Activated CD8-positive, alpha-beta memory T cell treated with anti-CD3 and anti-CD28 coated beads, Interleukin-2, amount 50 U/mL, for 24 hours (primary cell): ENCODE measurements around the gene SEC14L2.
A peak's percentile ranks its signal among the peaks of the same experiment; 100 is the strongest.
"Not testable (repeated sequence)": the region's sequence is repeated elsewhere in the genome, so short reads cannot be mapped to it uniquely, and the experiment has no call there.

Experiments
- DNase-seq: peaks from one replicate; pipeline ENCODE4 v3.0.0-alpha.2; 2020; ENCODE audit errors: extremely low read depth

SEC14L2 gene

DNA sequence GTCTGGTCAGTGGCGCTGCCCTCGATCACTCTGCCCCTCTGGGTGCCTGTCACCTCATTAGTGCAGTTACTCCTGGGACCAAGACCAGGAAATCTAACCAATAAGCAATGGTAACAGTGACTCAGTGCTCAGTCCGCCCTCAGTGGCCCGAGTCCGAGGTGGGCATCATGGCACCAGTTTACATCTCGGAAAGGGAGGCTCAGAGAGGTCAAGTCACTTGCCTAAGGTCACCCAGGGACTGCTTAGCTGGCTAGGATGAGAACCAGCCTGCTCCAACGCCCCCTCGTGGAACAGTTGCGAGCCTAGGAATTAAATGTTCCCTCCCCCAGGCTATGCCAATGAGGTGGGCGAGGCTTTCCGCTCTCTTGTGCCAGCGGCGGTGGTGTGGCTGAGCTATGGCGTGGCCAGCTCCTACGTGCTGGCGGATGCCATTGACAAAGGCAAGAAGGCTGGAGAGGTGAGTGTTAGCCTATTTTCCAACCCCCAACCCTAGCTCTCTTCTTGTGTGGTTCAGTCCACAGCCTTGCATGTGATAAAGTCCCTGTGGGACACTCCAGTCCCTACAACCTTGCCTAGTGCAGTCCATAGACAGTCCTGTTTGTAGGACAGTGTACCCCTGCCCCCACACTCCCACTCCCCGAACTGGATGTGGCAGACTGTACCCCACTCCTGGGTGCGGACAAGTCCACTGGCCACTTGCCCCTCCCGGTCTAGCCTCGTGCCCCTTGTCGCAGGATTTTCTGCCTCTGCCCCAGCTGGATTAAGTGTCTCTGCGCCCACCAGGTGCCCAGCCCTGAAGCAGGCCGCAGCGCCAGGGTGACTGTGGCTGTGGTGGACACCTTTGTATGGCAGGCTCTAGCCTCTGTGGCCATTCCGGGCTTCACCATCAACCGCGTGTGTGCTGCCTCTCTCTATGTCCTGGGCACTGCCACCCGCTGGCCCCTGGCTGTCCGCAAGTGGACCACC lies 29.9 kb downstream of the SEC14L2 start:
- DNase-seq: peak; percentile 74

DNA sequence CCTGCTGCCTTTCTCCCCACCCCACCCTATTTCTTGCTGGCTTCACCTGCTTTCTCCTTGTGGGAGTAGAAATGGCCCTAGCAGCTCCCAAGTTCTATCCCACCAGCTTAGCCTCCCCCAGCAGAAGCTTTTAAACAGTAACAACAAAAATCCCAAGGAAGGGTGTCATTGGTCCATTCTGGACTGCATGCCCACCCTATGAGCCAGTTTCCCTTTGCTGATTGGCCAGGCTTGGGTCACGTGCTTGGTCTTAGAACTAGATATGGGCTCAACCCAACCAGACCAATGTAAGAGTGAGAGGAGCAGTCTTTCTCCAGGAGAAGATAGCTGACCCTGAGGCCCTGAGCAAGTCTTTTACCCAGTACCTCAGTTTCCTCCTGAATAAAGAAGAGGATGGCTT lies 31.1 kb downstream of the SEC14L2 start:
- DNase-seq: no peak

DNA sequence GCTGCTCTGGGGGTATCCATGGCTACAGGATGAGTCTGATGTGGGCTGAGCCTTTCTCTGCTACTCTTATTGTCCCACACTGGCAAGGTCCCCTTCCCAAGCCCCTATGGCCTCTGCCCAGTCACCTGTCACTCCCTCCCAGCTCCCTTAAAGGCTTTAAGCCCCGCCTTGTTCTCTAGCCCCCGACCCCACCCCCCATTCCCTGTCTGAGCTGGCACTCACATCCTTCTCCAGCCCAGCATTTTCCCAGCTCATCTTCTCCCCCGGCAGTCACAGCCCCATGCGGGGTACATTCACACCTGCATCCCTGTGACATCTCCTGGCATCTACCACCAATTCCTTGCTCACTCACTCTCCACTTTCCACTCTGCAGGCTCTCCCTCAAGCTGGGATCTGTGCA lies 33.1 kb downstream of the SEC14L2 start:
- no peak for DNase-seq

DNA sequence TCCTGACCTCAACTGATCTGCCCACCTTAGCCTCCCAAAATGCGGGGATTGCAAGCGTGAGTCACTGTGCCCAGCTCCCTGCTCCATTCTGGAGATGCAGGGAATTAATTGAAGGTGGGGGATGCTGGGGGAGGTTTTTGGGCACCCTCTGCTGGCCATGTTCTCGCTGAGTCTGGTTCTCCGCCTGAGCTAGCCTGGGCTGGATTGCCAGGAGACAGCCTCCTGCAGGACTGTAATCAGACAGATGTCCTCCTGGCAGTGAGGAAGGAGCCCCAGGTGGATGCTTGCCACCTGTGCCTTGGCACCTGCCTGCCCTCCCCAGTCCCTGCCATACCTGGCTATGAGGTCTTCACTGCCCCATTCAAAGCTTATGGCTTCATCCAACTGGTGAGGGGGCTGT lies 34.1 kb downstream of the SEC14L2 start:
- DNase-seq: no peak

DNA sequence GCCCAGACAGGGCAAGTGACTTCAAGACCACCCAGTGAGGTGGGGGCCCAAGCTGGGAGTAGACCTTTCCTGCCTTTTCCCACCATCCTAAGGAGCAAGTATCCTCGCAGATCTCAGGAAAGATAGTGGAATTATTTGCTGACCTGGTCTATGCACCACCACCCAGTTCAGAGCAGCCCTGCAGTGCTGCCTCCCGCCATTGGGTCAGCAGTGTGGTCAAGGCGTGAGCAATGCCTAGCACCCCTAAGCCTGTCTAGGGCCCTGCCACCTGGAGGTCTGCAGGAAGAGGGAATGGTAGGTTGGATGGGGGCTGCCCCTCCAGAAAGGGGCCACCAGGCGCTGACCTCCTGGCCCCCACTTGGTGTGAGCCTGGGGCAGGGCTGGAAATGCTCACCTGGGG lies 35.3 kb downstream of the SEC14L2 start:
- DNase-seq: no peak

DNA sequence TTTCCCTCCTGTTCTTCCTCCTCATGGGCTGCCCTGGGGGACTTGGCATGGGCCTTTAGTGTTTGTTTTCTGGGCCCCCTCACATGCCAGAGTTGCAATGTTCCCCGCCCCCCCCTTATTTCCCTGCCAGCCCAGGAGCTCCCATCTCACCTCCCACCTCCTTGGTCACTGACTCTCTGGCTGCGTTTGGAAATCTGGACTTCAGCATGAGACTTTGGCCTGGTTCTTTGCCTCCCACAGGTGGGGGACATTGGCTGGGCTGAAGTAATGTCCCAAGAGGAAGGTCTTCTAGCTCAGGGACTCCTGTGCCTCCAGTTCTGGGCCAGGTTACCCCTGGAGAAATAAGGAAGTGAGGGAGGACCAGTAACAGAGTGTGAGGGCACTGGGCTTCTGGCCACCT lies 35.7 kb downstream of the SEC14L2 start:
- DNase-seq: no peak

DNA sequence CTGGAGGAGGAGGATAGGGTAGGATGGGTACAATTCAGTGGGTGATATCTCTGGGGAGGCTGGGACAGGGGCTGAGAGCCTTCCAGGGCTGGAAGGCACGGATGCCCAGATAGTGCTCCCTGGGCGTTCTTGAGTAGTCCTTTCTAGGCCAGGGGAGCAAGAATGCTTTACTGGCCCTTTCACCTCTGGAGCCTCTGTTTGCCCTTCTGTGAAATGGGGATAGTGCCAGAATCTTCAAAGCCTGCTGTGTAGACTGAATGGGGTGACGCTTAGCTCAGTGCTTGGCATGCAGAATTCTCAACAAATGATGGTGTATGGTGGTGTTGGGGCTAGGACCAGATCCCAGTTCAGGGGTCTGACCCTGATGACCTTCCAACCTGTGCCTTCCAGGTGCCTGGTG lies 36.4 kb downstream of the SEC14L2 start:
- DNase-seq: no peak

DNA sequence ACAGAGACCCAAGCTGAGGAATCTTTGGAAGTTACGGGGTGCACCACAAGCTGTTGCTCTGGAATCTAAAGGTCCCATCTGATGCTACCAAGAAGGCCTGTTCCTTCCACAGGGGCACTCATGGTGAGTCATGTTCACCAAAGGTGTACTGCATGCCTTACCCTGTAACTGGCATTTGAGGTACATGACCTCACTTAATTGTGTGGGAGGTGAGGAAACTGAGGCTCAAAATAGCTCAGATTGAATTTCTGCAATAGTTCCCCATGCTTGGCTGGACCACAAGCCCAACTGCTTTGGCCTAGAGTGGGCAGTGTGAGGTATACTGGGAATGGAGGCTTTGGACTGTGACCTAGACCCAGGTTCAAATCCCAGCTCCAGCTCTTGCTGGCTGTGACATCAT lies 37.0 kb downstream of the SEC14L2 start:
- no peak for DNase-seq

DNA sequence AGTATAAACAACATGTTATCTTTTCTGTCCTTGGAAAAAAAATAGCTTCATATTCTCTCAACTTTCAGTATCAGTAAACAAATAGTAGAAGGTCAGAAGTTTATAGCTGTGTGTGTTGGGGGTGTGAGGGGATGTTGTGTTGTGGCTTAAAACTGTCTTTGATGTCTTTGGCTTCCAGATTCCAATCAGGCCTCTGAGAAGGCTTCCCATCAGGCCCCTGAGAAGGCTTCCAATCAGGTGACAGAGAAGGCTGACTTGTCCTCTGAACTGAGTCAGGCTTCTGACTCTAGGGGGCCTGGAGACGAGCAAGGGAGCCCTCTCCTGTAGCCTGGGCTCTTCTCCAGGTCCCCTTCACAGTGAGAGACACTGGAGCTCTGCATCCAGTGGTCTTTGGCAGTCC lies 38.0 kb downstream of the SEC14L2 start:
- DNase-seq: no peak

DNA sequence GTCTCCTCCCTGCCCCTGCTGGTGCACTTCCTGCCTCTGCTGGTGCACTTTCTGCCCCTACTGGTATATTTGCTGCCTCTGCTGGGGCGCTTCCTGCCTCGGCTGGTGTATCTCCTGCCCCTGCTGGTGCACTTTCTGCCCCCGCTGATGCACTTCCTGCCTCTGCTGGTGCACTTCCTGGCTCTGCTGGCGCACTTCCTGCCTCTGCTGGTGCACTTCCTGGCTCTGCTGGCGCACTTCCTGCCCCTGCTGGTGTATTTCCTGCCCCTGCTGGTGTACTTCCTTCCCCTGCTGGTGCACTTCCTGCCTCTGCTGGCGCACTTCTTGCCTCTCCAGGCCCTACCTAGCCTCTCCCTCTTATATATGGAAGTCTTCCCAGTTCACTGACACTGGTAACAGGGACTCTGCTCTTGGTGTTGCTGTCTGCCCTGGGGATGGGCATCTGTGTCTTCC lies 38.9 kb downstream of the SEC14L2 start:
- peak; percentile 57 for DNase-seq

DNA sequence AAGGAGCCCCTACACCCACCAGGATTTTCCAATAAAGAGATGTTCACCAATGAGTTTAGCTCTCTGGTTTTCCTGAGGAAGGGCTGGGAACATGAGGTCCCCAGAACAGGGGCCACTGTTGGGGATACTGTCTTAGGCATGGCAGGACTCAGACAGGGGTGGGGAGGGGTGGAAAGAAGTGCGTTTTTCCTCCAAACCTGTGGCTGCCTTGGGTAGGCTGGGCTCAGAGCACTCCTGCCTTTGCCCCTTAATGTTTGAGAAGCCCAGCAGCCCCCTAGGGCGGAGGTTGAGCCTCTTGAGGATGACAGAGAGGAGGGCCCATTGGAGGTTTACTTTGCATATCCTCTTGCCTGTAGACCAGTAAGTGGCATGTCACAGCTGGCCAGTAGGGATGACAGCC lies 39.4 kb downstream of the SEC14L2 start:
- no peak for DNase-seq

DNA sequence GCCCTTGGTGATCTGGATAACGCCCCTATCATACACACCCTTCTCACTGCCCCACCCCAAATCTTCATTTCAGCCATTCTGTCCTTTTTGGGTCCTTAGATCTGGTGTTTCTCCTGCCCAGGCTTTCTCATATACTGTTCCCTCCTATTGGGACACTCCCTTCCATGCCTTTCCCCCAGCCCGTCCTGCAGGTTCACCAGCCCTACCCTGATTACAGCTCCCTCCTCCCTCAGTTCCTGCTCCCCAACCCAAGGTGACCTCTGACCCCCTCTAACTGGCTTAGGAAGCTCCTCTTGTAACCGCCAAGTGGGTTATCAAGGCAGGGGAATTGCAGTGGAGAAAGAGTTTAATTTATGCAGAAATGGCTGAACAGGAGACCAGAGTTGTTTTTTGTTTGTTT lies 41.7 kb downstream of the SEC14L2 start:
- no peak for DNase-seq

DNA sequence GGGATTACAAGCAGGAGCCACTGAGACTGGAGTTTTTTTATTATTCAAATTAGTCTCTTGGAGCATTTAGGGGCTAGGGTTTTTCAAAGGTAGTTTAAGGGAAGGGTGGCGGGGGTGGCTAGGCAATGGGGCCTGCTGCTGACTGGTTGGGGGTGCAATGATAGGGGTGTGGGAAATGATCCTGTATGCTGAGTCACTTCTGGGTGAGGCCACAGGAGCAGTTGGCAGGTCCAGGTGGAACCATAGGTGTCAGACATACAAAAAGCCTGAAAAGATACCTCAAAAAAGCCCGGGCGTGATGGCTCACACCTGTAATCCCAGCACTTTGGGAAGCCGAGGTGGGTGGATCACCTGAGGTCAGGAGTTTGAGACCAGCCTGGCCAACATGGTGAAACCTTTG lies 42.4 kb downstream of the SEC14L2 start:
- DNase-seq: no peak

DNA sequence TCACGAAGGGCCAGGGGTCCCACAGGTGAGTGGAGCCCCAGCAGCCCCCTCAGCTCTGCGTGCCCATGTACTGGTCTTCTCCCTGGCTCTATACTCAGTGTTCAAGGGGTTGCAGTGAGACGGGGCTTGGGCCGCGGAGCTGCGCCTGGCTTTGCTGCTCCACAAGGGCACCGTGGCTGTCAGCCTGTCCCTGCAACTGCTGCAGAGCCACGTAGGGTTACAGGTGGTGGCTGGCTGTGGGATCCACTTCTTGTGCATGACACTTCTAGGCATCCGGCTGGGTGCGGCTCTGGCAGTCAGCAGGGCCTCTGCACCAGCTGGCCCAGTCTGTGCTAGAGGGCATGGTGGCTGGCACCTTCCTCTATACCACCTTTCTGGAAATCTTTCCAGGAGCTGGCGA lies 43.0 kb downstream of the SEC14L2 start:
- DNase-seq: no peak

DNA sequence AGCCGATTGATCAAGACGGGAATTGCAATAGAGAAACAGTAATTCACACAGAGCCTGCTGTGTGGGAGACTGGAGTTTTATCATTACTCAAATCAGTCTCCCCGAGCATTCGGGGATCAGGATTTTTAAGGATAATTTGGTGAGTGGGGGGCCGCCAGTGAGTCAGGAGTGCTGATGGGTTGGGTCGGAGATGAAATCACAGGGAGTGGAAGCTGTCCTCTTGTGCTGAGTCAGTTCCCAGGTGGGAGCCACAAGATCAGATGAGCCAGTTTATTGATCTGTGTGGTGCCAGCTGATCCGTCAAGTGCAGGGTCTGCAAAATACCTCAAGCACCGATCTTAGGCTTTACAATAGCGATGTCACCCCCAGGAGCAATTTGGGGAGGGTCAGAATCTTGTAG lies 44.3 kb downstream of the SEC14L2 start:
- no peak for DNase-seq

DNA sequence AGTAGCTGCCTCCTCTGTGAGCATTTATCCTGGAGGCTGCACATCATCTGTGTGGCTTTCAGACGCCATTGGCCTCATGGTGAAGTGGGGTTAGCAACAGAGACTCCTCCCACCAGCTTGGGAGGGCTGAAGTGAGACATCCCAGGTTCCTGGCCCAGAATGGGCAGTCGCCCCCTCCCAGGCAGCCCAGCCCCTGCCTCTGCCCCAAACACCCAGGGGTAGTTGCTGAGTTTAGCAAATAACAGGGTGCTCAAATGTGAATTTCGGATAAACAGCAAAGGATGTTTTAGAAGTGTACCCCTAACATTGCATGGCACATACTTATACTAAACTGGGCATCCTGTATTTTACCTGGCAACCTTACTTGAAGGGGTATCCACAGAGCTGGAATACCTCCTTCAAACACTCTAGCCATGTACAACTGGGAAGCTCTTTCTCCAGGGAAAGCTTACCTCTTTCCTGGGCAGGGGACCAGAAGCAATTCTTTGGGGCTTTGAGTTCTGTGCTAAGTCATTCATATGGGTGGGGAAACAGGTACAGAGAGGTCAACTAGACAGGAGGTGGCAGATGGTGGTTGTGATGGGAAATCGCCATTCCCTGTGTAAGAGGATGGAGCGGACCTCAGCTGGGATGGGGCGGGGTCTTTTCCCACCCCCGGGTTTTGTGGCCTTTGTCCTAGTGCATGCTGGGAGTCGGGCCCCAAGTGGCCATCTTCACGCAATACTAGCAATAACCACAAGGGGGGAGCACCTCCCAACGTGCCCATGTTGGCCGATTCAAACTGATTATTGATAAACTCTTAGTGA lies 48.0 kb downstream of the SEC14L2 start:
- peak; percentile 14 for DNase-seq

DNA sequence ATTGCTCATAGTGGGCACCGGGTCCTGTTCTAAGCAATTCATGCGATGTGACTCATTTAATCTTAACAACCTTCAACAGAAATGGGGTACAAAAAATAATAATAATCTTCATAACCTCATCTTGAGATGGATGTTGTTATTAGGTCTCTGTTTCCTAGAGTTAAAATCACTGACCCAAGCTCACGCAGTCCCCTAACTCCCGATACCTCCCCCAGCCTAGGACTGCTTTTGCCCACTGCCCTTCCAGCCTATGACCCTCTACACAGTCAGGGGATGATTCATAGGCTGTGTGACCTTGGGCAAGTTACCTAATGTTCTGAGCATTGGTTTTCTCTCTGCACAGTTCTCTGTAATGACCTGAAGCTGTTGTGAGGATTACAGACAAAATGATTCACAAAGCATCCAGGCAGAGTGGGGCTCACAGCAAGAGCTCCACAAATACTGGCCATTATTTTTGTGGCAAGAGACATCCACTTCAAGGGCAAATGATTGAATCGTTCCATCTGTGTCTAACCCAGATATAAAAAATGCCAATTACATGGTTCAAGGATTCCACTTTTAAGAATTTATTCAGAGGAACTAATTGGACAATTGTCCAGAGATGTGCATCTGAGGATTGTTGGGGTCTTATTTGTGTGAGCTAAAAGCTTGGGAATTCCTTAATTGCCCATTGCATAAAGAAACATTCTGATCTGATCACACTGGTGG lies 48.8 kb downstream of the SEC14L2 start:
- no peak for DNase-seq

DNA sequence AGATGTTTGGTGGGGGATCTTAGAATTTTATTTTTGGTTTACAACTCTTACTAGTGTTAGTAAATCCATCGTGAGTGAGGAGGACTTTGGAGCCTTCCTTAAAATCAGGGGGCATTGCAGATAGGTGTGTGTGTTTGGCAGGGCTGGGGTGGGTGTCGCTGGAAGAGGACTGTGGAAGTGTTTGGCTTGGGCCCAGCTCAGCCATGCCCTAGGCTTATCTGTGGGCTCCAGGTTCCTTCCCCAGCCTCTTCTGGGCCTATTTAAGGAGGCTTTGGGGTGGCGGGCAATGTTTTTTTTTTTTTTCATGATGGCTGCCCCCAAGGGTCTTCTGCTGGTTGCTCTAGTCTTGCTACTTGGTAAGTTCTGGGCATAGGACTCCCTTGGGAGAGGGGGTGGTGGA lies 50.8 kb downstream of the SEC14L2 start:
- DNase-seq: no peak

DNA sequence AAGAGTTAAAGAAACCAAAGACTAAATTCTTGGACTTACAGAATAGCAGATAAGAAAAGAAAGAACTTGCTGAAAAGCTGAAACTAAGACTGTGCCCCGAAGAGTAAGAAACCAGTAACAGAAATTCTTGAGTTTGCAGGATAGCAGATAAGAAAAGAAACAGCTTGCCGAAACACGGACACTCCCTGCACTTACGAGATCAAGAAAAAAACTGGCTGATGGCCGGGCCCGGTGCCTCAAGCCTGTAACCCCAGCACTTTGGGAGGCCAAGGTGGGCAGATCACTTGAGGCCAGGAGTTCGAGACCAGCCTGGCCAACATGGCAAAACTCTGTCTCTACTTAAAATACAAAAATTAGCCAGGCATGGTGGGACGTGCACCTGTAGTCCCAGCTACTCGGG lies 54.7 kb downstream of the SEC14L2 start:
- not testable (repeated sequence) for DNase-seq

DNA sequence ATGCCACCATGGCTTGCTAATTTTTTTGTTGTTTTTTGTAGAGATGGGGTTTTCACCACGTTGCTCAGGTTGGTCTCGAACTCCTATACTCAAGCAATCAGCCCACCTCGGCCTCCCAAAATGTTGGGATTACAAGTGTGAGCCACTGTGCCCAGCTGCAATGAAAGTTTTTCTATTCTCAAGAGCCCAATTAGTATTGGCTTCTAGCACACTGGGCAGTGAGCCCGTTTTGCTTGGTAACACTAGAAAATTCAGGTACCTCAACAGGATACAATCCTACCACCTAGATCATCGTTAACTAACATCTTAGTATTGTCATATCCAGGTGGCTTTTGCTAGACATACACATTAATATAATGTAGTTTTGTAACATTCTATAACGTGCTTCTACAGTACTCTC lies 56.0 kb downstream of the SEC14L2 start:
- no peak for DNase-seq

DNA sequence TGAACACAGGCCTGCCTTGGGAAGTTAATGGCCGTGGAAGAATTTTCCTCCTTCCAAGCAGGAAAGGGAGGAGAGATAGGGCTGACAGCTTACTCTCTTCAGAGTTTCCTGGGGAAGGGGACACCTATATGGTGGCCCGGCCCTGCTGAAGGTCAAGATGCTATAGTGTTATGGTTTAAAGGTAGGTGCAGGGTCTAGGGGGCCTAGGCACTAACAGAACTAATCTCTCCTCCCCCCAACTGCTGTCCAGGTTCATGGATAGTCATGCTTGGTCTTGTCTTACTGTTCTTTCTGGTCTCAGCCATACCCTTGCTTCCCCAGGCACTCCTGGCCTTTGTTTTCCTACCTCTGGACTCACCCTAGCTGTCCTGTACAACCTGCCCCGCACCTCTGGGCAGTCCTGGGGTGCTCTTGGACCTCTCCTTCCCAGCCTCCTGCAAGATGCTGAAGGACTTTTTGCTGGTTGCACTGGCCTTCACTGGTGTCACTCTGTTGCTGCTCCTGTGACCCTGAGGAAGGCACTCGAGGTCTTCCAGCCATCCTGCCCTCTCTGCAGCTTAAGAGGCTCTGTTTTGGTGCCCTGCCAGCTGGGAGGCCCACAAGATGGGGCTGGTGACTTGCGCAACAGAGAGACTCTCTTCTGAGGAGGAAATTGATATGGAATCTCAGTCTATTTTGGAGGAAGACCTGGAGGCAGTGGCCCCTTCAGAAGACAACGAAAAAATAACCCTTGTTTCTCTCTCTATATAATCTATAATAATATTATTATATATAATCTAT lies 57.1 kb downstream of the SEC14L2 start:
- no peak for DNase-seq
